H54 (cell line): ENCODE measurements around the gene TANGO2.

Source experiments
- DNase-seq: peaks from one replicate; pipeline ENCODE4 v3.0.0; 2011; ENCODE audit warnings: low spot score, mixed read lengths; ENCODE audit not compliant: insufficient read length
- FAIRE-seq: peaks from 3 replicates; lab custom pipeline; 2011; peaks lifted over from hg19 to GRCh38; lab: Jason Lieb, UNC
- POLR2A ChIP-seq: IDR thresholded peaks from 2 replicates; pipeline ENCODE4 v1.6.1; 2011; ENCODE audit warnings: low read depth, mild to moderate bottlenecking, low read length

Gene TANGO2

GRCh38 chr22:20090730-20091240 lies 69.9 kb downstream of the TANGO2 start:
- no peak for FAIRE-seq
- no peak for TF ChIP-seq POLR2A
- DNase-seq: no peak

GRCh38 chr22:20091690-20092476 lies 71.0 kb downstream of the TANGO2 start:
- no peak for FAIRE-seq
- DNase-seq: no peak
- TF ChIP-seq POLR2A: no peak

- TF ChIP-seq POLR2A: no peak
- FAIRE-seq (no peak), DNase-seq (no peak)
Observed at GRCh38 chr22:20092477-20092854, 71.6 kb downstream of the TANGO2 start.

GRCh38 chr22:20093418-20094196 lies 72.7 kb downstream of the TANGO2 start:
- no peak for TF ChIP-seq POLR2A
- DNase-seq: no peak
- FAIRE-seq: no peak

GRCh38 chr22:20094197-20094807 lies 73.4 kb downstream of the TANGO2 start:
- no peak for TF ChIP-seq POLR2A
- no peak for DNase-seq
- FAIRE-seq: no peak

GRCh38 chr22:20095521-20095920 lies 74.6 kb downstream of the TANGO2 start:
- FAIRE-seq: no peak
- DNase-seq: no peak
- TF ChIP-seq POLR2A: no peak

GRCh38 chr22:20096574-20097420 lies 75.9 kb downstream of the TANGO2 start:
- no peak for TF ChIP-seq POLR2A
- no peak for FAIRE-seq

GRCh38 chr22:20099099-20099711 lies 78.3 kb downstream of the TANGO2 start:
- DNase-seq (no peak), FAIRE-seq (no peak)
- TF ChIP-seq POLR2A: no peak

More at GRCh38 chr22:20096574-20097420, 75.9 kb downstream of the TANGO2 start:
- no peak for DNase-seq

GRCh38 chr22:20101638-20102037 lies 80.7 kb downstream of the TANGO2 start:
- no peak for FAIRE-seq

GRCh38 chr22:20102203-20102780 lies 81.4 kb downstream of the TANGO2 start:
- no peak for DNase-seq
- TF ChIP-seq POLR2A: no peak
- no peak for FAIRE-seq

More at GRCh38 chr22:20101638-20102037, 80.7 kb downstream of the TANGO2 start:
- no peak for TF ChIP-seq POLR2A
- no peak for DNase-seq

- TF ChIP-seq POLR2A: no peak
- FAIRE-seq (no peak), DNase-seq (no peak)
Observed at GRCh38 chr22:20105456-20106204, 84.7 kb downstream of the TANGO2 start.
